ENCODE measurements around the gene ZBTB20.

Gene ZBTB20

GRCh38 chr3:114746502-114746901, 400.6 kb downstream of the ZBTB20 start:
- no peak for DNase-seq

GRCh38 chr3:114745322-114746240, 401.5 kb downstream of the ZBTB20 start:
- no peak for DNase-seq

GRCh38 chr3:114743746-114744485, 403.2 kb downstream of the ZBTB20 start:
- DNase-seq: no peak

- no peak for DNase-seq
These were observed 406.0 kb downstream of the ZBTB20 start for GRCh38 chr3:114741066-114741465.

GRCh38 chr3:114739627-114740026, 407.5 kb downstream of the ZBTB20 start:
- DNase-seq: no peak

- DNase-seq: no peak
These were observed 414.7 kb downstream of the ZBTB20 start for GRCh38 chr3:114732353-114732752.

- no peak for DNase-seq
These were observed 416.7 kb downstream of the ZBTB20 start for GRCh38 chr3:114730397-114730796.

GRCh38 chr3:114727373-114727772, 419.7 kb downstream of the ZBTB20 start:
- no peak for DNase-seq

GRCh38 chr3:114725966-114726365, 421.1 kb downstream of the ZBTB20 start:
- no peak for DNase-seq

GRCh38 chr3:114722530-114722929, 424.6 kb downstream of the ZBTB20 start:
- DNase-seq: no peak

- DNase-seq: no peak
These were observed 425.2 kb downstream of the ZBTB20 start for GRCh38 chr3:114721864-114722263.

- DNase-seq: no peak
These were observed 425.9 kb downstream of the ZBTB20 start for GRCh38 chr3:114721209-114721608.

- DNase-seq: no peak
These were observed 428.2 kb downstream of the ZBTB20 start for GRCh38 chr3:114718898-114719210.

GRCh38 chr3:114718071-114718897, 428.8 kb downstream of the ZBTB20 start:
- no peak for DNase-seq

- no peak for DNase-seq
These were observed 430.2 kb downstream of the ZBTB20 start for GRCh38 chr3:114716916-114717315.

- no peak for DNase-seq
These were observed 431.0 kb downstream of the ZBTB20 start for GRCh38 chr3:114716126-114716525.

GRCh38 chr3:114714957-114715460, 432.1 kb downstream of the ZBTB20 start:
- no peak for DNase-seq

GRCh38 chr3:114714237-114714636, 432.9 kb downstream of the ZBTB20 start:
- DNase-seq: no peak

- no peak for DNase-seq
These were observed 434.2 kb downstream of the ZBTB20 start for GRCh38 chr3:114712728-114713492.

- DNase-seq: no peak
These were observed 435.7 kb downstream of the ZBTB20 start for GRCh38 chr3:114711321-114711886.

- no peak for DNase-seq
These were observed 438.0 kb downstream of the ZBTB20 start for GRCh38 chr3:114709102-114709501.
